ENCODE results near the gene ADAM17.
"Not testable (repeated sequence)": the region's sequence is repeated elsewhere in the genome, so short reads cannot be mapped to it uniquely, and the experiment has no call there.

ADAM17 gene

GRCh38 chr2:9596621-9597311 lies 41.1 kb upstream of the ADAM17 start:
- Histone ChIP-seq H3K36me3 (ENCODE audit: control insufficient read depth, insufficient read depth, low read length) (no peaks in the 10 kb centered on the region), H3K4me3 (ENCODE audit: low read depth, low read length) (no peak overlapping the region), H3K4me2 (ENCODE audit: low read length) (no peak overlapping the region), H3K79me2 (peaks cover 56% of the 10 kb centered on the region), H3K9ac (no peak overlapping the region), H3K27ac (no peak overlapping the region), H2AFZ (no peak overlapping the region), H3K27me3 (ENCODE audit: control insufficient read depth, insufficient read depth, low read length) (no peaks in the 10 kb centered on the region), H3K9me3 (ENCODE audit: control insufficient read depth, low read length) (no peaks in the 10 kb centered on the region), H3K4me1 (peaks cover 5% of the 10 kb centered on the region)
- TF ChIP-seq, protein P1, sequence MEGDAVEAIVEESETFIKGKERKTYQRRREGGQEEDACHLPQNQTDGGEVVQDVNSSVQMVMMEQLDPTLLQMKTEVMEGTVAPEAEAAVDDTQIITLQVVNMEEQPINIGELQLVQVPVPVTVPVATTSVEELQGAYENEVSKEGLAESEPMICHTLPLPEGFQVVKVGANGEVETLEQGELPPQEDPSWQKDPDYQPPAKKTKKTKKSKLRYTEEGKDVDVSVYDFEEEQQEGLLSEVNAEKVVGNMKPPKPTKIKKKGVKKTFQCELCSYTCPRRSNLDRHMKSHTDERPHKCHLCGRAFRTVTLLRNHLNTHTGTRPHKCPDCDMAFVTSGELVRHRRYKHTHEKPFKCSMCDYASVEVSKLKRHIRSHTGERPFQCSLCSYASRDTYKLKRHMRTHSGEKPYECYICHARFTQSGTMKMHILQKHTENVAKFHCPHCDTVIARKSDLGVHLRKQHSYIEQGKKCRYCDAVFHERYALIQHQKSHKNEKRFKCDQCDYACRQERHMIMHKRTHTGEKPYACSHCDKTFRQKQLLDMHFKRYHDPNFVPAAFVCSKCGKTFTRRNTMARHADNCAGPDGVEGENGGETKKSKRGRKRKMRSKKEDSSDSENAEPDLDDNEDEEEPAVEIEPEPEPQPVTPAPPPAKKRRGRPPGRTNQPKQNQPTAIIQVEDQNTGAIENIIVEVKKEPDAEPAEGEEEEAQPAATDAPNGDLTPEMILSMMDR (IDR thresholded peaks at IDR 0.05) = no peak

GRCh38 chr2:9595746-9596145 lies 40.1 kb upstream of the ADAM17 start:
- Histone ChIP-seq H3K27me3 (ENCODE audit: control insufficient read depth, insufficient read depth, low read length) (no peaks in the 10 kb centered on the region), H3K36me3 (ENCODE audit: control insufficient read depth, insufficient read depth, low read length) (no peaks in the 10 kb centered on the region), H3K9ac (no peak overlapping the region), H3K4me2 (ENCODE audit: low read length) (no peak overlapping the region), H3K27ac (no peak overlapping the region), H3K4me3 (ENCODE audit: low read depth, low read length) (no peak overlapping the region), H2AFZ (no peak overlapping the region), H3K79me2 (peaks cover 58% of the 10 kb centered on the region), H3K4me1 (peaks cover 5% of the 10 kb centered on the region), H3K9me3 (ENCODE audit: control insufficient read depth, low read length) (no peaks in the 10 kb centered on the region)
- TF ChIP-seq, protein P1 (IDR thresholded peaks at IDR 0.05) = no peak

DNA sequence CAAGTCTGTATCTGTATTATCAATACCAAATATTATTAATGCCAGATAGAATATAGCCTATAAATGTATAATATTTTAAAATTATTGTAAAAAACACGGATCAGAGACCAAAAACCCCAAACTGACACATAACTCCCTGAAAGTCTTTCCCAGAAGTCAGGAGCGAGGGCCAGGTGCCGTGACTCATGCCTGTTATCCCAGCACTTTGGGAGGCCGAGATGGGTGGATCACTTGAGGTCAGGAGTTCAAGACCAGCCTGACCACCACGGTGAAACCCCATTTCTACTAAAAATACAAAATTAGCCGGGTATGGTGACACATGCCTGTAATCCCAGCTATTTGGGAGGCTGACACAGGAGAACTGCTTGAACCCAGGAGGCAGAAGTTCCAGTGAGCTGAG lies 39.6 kb upstream of the ADAM17 start:
- H3K4me3 ChIP-seq (ENCODE audit: low read depth, low read length) = not testable (repeated sequence)

DNA sequence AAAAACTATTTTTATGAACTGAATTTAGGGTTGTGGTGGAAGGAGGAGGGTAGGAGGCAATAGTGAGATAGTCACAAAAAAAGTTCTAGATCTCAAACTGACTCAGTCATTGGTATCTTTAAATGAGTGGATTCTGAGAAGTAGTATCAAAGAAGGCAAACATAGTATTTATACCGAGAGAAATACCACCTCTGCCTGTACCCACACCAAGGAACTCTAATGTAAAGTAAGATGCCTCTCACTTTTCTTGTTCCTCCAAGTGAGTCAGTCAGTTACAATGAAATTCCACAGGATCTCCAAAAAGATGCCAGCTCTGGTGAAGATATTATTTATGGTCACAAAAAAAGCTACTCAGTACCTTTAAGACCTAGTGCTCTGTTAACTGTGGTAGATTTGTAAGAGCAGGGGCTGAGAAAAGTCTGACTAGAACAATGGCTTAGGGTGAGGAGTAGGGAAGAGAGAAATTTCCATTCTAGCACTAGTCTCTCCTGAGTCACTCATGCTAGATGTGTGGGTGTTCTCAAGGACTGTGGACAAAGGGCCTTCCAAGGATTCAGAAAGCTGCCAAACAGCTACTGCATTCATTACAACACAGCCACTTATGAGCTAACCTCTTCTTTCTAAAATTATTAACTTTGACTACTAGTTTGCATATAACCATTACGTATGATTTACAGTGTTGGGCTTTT lies 38.9 kb upstream of the ADAM17 start:
- Histone ChIP-seq H3K9me3 (ENCODE audit: control insufficient read depth, low read length) (no peaks in the 10 kb centered on the region), H3K4me2 (ENCODE audit: low read length) (no peak overlapping the region), H3K4me1 (peaks cover 5% of the 10 kb centered on the region), H3K36me3 (ENCODE audit: control insufficient read depth, insufficient read depth, low read length) (no peaks in the 10 kb centered on the region), H3K27ac (no peak overlapping the region), H3K27me3 (ENCODE audit: control insufficient read depth, insufficient read depth, low read length) (no peaks in the 10 kb centered on the region), H3K79me2 (peaks cover 46% of the 10 kb centered on the region), H2AFZ (no peak overlapping the region), H3K4me3 (ENCODE audit: low read depth, low read length) (no peak overlapping the region), H3K9ac (no peak overlapping the region)
- TF ChIP-seq, protein P1 (IDR thresholded peaks at IDR 0.05) = no peak

More for the DNA sequence above, 39.6 kb upstream of the ADAM17 start:
- not testable (repeated sequence) for H3K27me3 ChIP-seq (ENCODE audit: control insufficient read depth, insufficient read depth, low read length); H3K9ac ChIP-seq; H3K4me1 ChIP-seq; H2AFZ ChIP-seq; H3K36me3 ChIP-seq (ENCODE audit: control insufficient read depth, insufficient read depth, low read length); H3K27ac ChIP-seq; H3K4me2 ChIP-seq (ENCODE audit: low read length); H3K9me3 ChIP-seq (ENCODE audit: control insufficient read depth, low read length)
- H3K79me2 ChIP-seq = peaks cover 53% of the 10 kb centered on the region

DNA sequence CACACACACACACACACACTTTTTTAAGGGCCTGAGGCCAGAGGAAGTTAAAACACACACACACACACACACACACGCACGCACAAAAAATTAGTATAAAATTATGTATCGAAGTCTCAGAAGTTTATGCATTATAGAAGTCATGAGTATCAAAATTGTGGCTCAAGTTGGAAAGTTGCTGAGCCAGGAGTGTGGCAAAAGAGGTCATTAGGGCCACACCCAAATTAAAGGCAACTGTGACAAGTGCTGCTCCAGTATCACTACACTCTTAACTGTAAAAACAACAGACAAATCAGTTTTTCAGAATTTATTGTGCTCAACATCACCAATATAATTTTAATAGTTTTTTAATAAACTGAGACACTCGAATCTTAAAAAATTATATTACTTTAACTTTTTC lies 38.3 kb upstream of the ADAM17 start:
- H3K4me1 ChIP-seq = peaks cover 5% of the 10 kb centered on the region

More for the DNA sequence above, 38.3 kb upstream of the ADAM17 start:
- TF ChIP-seq, protein P1 (IDR thresholded peaks at IDR 0.05) = no peak
- Histone ChIP-seq H3K9me3 (ENCODE audit: control insufficient read depth, low read length) (no peaks in the 10 kb centered on the region), H3K79me2 (peaks cover 40% of the 10 kb centered on the region), H3K9ac (no peak overlapping the region), H3K27me3 (ENCODE audit: control insufficient read depth, insufficient read depth, low read length) (no peaks in the 10 kb centered on the region), H3K4me2 (ENCODE audit: low read length) (no peak overlapping the region), H2AFZ (no peak overlapping the region), H3K4me3 (ENCODE audit: low read depth, low read length) (no peak overlapping the region), H3K36me3 (ENCODE audit: control insufficient read depth, insufficient read depth, low read length) (no peaks in the 10 kb centered on the region), H3K27ac (no peak overlapping the region)
